Esophagus squamous epithelium (tissue), 5 donors: Measurements from ENCODE around the gene GPR176. TPM values are rescaled to one million over a fixed set of nuclear protein-coding genes. Genes with fewer than 3 reads are reported as not detected.

Experiments
- DNase-seq: peaks from one replicate; lab custom pipeline; 2025; lab: John Stamatoyannopoulos, UW
- H3K27ac ChIP-seq, 4 donors: fragments of 200-600 bp; sonication (generic); one replicate each; pipeline ENCODE4 v1.5.1; 2016 to 2019; ENCODE audit warnings: mild to moderate bottlenecking in 1 of 4
- H3K27me3 ChIP-seq, 4 donors: fragments of 200-600 bp; sonication (generic); 1 replicate in 3 of 4; 2 replicates in 1 of 4; pipeline versions ENCODE4 v1.5.1 to v1.6.0; 2017 to 2021; ENCODE audit warnings: antibody characterized with exemption in 1 of 4
- H3K36me3 ChIP-seq, 3 donors: fragments of 200-600 bp; sonication (generic); one replicate each; pipeline ENCODE4 v1.5.1; 2016 to 2019
- H3K4me1 ChIP-seq, 3 donors: fragments of 200-600 bp; sonication (generic); one replicate each; pipeline ENCODE4 v1.5.1; 2017 to 2019
- H3K4me3 ChIP-seq, 4 donors: fragments of 200-600 bp; sonication (generic); 1 replicate in 3 of 4; 2 replicates in 1 of 4; pipeline ENCODE4 v1.5.1; 2016 to 2019; ENCODE audit warnings: mild to moderate bottlenecking in 2 of 4, moderate library complexity in 1 of 4
- H3K9me3 ChIP-seq, 3 donors: fragments of 200-600 bp; sonication (generic); one replicate each; pipeline ENCODE4 v1.5.1; 2016 to 2019
- POLR2A ChIP-seq, 4 donors: fragments of 450-650 bp; IDR thresholded peaks; one replicate each; pipeline ENCODE4 v1.6.1; 2017; ENCODE audit warnings: antibody characterized with exemption in 4 of 4, mild to moderate bottlenecking in 4 of 4, moderate library complexity in 3 of 4
- WGBS, 2 donors: methylation state at CpG; one replicate each; pipeline ENCODE4 v1.1.5; 2018; 5-methylcytosine and 5-hydroxymethylcytosine counted together
- intact Hi-C: fragments of 100-400 bp; cut with DNase I; formaldehyde crosslinking; loops from one replicate; pipeline ENCODE4 v1.15.0; 2022
- total RNA-seq, 4 donors: library from RNA; depleted of rRNA; stranded (reverse); fragments of >200 nt; gene quantifications; one replicate each; pipeline ENCODE4 v1.1.0, GENCODE V29; 2016
- TF ChIP-seq, protein P1 (sequence below), 6 experiments: fragments of 450-650 bp in 4 of 6; fragments of 200-600 bp in 2 of 6; sonication (generic) in 2 of 6; IDR thresholded peaks; one replicate each; pipeline ENCODE4 v1.5.1; 2016 to 2019; ENCODE audit warnings: antibody characterized with exemption in 6 of 6, mild to moderate bottlenecking in 4 of 6, moderate library complexity in 4 of 6
- donor health status: DM: yes; HTN: yes; CAD: no.

The GPR176 gene
- total RNA-seq, 4 donors from 2014 or later: 1.1 to 5.0 (median 4.0) TPM; not detected in 1

DNA sequence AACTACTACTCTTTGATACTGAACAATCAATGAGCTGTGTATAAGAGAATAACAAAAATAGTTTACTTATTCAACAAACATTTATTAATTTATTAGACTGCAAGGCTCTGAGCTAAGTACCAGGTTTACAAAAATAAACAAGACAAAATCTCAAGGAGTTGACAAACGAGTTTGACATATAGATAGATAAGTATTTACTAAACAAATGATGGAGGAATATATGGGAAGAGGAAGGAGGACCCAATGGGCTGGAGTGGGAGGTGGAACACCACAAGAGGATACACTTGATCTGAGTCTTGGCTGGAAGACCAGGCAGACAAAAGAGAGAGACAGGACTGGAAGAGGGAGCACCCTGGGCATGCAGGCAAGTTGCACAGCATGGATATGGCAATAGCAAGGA, 89.9 kb downstream of the GPR176 start:
- H3K9me3 ChIP-seq: no peaks in the 10 kb centered on the region
- 3 to 10% methylated on average over 1 of the region's 1 CpG for WGBS, 2 donors
- no peak for DNase-seq
- intact Hi-C loops: no loop called here
- H3K4me1 ChIP-seq: no peaks in the 10 kb centered on the region
- H3K4me3 ChIP-seq: no peak overlapping the region
- no peaks in the 10 kb centered on the region for H3K27me3 ChIP-seq
- H3K36me3 ChIP-seq: no peaks in the 10 kb centered on the region
- no peak for TF ChIP-seq POLR2A (IDR thresholded peaks at IDR 0.05)
- TF ChIP-seq, protein P1, sequence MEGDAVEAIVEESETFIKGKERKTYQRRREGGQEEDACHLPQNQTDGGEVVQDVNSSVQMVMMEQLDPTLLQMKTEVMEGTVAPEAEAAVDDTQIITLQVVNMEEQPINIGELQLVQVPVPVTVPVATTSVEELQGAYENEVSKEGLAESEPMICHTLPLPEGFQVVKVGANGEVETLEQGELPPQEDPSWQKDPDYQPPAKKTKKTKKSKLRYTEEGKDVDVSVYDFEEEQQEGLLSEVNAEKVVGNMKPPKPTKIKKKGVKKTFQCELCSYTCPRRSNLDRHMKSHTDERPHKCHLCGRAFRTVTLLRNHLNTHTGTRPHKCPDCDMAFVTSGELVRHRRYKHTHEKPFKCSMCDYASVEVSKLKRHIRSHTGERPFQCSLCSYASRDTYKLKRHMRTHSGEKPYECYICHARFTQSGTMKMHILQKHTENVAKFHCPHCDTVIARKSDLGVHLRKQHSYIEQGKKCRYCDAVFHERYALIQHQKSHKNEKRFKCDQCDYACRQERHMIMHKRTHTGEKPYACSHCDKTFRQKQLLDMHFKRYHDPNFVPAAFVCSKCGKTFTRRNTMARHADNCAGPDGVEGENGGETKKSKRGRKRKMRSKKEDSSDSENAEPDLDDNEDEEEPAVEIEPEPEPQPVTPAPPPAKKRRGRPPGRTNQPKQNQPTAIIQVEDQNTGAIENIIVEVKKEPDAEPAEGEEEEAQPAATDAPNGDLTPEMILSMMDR (IDR thresholded peaks at IDR 0.05): no peak
- no peak overlapping the region for H3K27ac ChIP-seq

DNA sequence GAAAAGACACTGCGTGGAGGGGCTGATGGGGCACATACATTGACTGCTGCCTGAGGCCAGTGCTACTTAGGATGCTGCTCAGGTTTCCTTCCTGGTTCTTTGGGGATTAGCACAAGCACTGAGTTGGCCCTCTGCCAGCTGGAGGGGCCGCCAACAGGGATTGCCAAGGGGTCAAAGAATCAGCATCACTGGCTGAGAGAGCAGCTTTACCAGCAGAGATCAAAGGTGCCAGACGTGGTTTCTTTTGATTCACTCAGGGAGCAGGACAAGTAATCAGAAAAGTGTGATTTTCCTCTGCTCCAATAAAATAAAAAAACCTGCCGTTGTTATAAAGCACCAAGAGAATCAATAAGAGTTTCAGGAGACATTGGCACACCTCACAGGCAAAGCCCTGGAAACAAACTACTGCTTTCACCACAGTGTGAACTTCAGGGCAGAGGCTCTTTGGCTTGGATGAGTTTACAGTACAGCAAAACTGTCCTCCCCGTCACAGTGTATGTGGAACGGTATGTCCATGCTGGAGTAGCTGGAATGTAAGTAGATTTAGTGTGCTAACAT, 91.6 kb downstream of the GPR176 start:
- TF ChIP-seq, protein P1 (IDR thresholded peaks at IDR 0.05): no peak
- TF ChIP-seq POLR2A (IDR thresholded peaks at IDR 0.05): no peak
- no peaks in the 10 kb centered on the region for H3K4me1 ChIP-seq
- 45 to 51% methylated on average over 5 to 6 of the region's 6 CpGs for WGBS, 2 donors
- peak overlapping the region; percentile 37 to 57 (median 44) for H3K27ac ChIP-seq
- H3K36me3 ChIP-seq: no peaks in the 10 kb centered on the region
- no peaks in the 10 kb centered on the region for H3K9me3 ChIP-seq
- intact Hi-C loops: no loop called here
- no peak overlapping the region for H3K4me3 ChIP-seq
- H3K27me3 ChIP-seq: no peaks in the 10 kb centered on the region
- DNase-seq: no peak

DNA sequence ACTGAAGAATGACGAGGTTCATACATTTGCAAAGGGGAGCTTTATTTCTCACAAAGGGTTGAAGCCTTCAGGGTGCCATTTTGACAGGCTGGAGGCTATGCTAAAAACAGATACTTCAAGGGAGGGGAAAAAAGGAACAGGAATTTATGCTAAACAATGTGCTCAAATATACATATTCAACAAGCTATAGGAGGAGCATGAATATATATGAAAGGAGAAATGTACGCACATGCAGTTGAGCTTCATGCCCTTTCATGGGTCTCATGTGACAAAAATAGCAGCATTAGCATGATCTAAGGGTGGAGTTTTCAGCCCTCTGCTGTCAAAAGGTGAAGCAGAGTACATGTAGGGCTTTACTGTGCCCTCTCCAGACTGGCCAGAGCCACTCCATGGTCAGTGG, 93.1 kb downstream of the GPR176 start:
- Histone ChIP-seq H3K27ac (no peak overlapping the region), H3K9me3 (no peaks in the 10 kb centered on the region), H3K36me3 (no peaks in the 10 kb centered on the region), H3K27me3 (no peaks in the 10 kb centered on the region), H3K4me3 (no peak overlapping the region), H3K4me1 (no peaks in the 10 kb centered on the region)
- DNase-seq: no peak
- TF ChIP-seq, protein P1 (IDR thresholded peaks at IDR 0.05): no peak
- TF ChIP-seq POLR2A (IDR thresholded peaks at IDR 0.05): no peak
- WGBS, 2 donors: 88 to 89% methylated on average over 2 of the region's 2 CpGs
- intact Hi-C loops: no loop called here

DNA sequence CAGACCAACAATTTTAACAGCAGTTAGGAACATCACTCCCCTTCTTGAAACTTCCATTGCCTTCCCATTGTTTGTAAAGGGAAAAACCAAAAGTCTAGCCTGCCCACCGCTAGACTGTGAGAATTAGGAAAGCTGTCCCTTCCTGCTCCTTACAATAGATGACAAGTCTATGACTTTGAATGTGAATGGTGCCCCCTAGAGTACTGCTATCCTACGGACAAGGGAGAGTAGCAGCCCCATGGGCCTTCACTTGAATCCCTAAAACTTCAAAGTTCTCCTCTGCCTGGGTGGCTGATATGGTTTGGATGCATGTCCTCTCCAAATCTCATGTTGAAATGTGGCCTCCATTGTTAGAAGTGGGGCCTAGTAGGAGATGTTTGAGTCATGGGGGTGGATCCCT, 96.4 kb downstream of the GPR176 start:
- DNase-seq: no peak
- Histone ChIP-seq H3K27me3 (no peaks in the 10 kb centered on the region), H3K9me3 (no peaks in the 10 kb centered on the region), H3K4me1 (no peaks in the 10 kb centered on the region), H3K36me3 (no peaks in the 10 kb centered on the region), H3K27ac (no peak overlapping the region), H3K4me3 (no peak overlapping the region)
- WGBS, 2 donors: 50 to 100% methylated on average over 1 to 2 of the region's 2 CpGs
- TF ChIP-seq, protein P1 (IDR thresholded peaks at IDR 0.05): no peak
- no peak for TF ChIP-seq POLR2A (IDR thresholded peaks at IDR 0.05)
- intact Hi-C loops: no loop called here

DNA sequence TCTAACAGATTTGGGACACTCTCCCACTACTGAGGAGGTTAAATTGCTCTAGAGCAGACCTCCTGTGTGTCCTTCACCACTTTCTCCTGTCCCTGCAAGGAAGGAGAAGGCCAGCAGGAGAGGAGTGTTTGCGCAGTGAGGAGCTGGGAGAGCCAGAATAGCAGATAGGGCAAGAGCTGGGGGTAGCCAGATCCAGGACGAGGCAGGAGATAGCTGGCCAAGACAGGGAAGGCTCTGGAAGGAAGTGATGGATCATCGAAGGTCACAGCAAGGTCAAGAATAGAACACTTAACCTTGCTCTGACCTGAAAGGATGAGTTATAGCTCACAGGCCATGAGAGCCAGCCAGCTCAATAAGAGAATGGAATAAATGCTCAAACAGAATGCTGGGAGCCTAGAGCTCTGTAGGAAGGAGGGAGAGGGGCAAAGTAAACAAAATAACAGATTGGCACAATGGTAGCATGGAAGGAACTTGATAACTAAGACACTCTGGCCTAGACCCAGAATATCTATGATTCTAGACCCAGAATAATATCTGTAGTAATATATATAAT, 99.9 kb downstream of the GPR176 start:
- H3K9me3 ChIP-seq: no peaks in the 10 kb centered on the region
- whole genome bisulfite sequencing, 2 donors: 44 to 49% methylated on average over 3 of the region's 3 CpGs
- TF ChIP-seq, protein P1 (IDR thresholded peaks at IDR 0.05): no peak
- no peak for TF ChIP-seq POLR2A (IDR thresholded peaks at IDR 0.05)
- no peaks in the 10 kb centered on the region for H3K4me1 ChIP-seq
- intact Hi-C loops: no loop called here
- H3K4me3 ChIP-seq: no peak overlapping the region
- no peak overlapping the region for H3K27ac ChIP-seq
- DNase-seq: no peak
- no peaks in the 10 kb centered on the region for H3K36me3 ChIP-seq
- no peaks in the 10 kb centered on the region for H3K27me3 ChIP-seq
